Smooth muscle cell of trachea (primary cell): ENCODE measurements around the gene CNOT9. TPM values are rescaled to one million over a fixed set of nuclear protein-coding genes. Genes with fewer than 3 reads are reported as not detected.

ENCODE experiments used
- total RNA-seq: library from RNA; depleted of rRNA; stranded (reverse); fragments of >200 nt; gene quantifications from 2 replicates; pipeline ENCODE4 v1.2.1, GENCODE V29; 2014

Gene CNOT9, protein sequence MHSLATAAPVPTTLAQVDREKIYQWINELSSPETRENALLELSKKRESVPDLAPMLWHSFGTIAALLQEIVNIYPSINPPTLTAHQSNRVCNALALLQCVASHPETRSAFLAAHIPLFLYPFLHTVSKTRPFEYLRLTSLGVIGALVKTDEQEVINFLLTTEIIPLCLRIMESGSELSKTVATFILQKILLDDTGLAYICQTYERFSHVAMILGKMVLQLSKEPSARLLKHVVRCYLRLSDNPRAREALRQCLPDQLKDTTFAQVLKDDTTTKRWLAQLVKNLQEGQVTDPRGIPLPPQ
- total RNA-seq, result 33.4 and 40.7 TPM in 2 replicates

GRCh38 chr2:218568190-218569037 is at the start of gene CNOT9, which contains the start of gene USP37:
TSS of gene CNOT9 (plus strand) at chr2:218568839. CDS start at chr2:218568955, 116 bp downstream.
TSS of gene USP37 (minus strand) at chr2:218568351. CDS start at chr2:218558653, 9,698 bp downstream.

DNA sequence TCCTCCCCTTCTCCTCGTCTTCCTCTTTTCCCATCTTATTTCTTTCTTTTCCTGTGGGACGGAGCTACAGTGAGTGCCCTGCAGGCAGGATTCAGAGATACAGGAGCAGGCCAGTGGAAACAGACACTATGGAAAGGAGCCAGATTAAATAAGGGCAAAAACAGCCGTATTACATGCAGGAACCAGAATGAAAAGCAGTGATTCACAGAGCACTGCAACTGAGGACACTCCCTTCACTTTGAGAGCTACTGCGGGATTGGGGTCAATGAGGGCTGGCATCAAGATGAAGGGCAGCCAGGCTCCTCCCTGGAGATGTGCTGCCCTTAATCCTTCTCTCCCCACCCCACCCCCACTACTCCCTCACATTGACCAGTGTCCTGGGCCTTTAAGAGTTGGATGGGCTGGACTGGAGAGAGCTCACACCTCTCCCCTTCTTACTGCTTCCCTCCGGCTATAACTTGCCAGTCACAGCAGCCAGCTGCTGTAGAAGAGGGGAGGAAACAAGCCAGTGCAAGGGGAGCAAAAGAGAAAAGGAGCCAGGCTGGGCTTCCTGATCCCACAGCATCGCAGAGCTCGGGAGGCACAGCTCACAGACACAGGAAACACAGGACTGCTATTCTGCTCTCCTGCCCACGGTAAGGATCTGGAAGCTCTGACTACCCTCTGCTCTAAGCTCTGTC is 38.9 kb downstream of the CNOT9 start, which contains the start of gene PLCD4:
PLCD4 (plus strand) TSS at position 464 of the 680 bp plus-strand sequence. CDS start 7,841 bp downstream, outside the sequence.

Other genes starting within 250 kb of the CNOT9 start
- gene CATIP, start 212.0 kb upstream of the CNOT9 start, total RNA-seq, result 0.17 TPM in 1 of 2 replicates, not detected in the other
- gene SLC11A1, start 186.6 kb upstream of the CNOT9 start, total RNA-seq, result under 0.01 and 0.33 TPM in 2 replicates
- gene CTDSP1, start 169.0 kb upstream of the CNOT9 start, total RNA-seq, result 53.4 and 88.0 TPM in 2 replicates
- not detected in 2 replicates for gene VIL1, start 149.7 kb upstream of the CNOT9 start, total RNA-seq
- gene USP37, start 488 bp upstream of the CNOT9 start, total RNA-seq, result 7.3 and 7.4 TPM in 2 replicates
- gene PLCD4, start 39.1 kb downstream of the CNOT9 start, total RNA-seq, result 9.1 and 11.8 TPM in 2 replicates
- gene ZNF142, start 90.8 kb downstream of the CNOT9 start, total RNA-seq, result 10.2 and 12.1 TPM in 2 replicates
- 32.3 and 41.9 TPM in 2 replicates for gene BCS1L, start 90.8 kb downstream of the CNOT9 start, total RNA-seq
- 19.6 and 28.4 TPM in 2 replicates for gene RNF25, start 103.2 kb downstream of the CNOT9 start, total RNA-seq
- gene STK36, start 103.2 kb downstream of the CNOT9 start, total RNA-seq, result 37.2 and 46.1 TPM in 2 replicates
- gene TTLL4, start 142.0 kb downstream of the CNOT9 start, total RNA-seq, result 6.3 and 14.2 TPM in 2 replicates
- 19.1 and 53.1 TPM in 2 replicates for gene CYP27A1, start 213.3 kb downstream of the CNOT9 start, total RNA-seq